Fibroblast of lung (primary cell): Measurements from ENCODE around the gene GRB10. TPM values are rescaled to one million over a fixed set of nuclear protein-coding genes. Genes with fewer than 3 reads are reported as not detected.

Experiments
- DNase-seq, 2 donors: peaks; one replicate each; pipeline versions ENCODE4 v3.0.0 to v3.0.0-alpha.2; 2010; ENCODE audit warnings: low read depth in 2 of 2
- H2AFZ ChIP-seq: 2 replicates; pipeline ENCODE4 v1.5.1; 2012; ENCODE audit warnings: low read length, control low read depth, inconsistent platforms
- H3K27ac ChIP-seq: 2 replicates; pipeline ENCODE4 v1.5.1; 2011; ENCODE audit warnings: low read length, control low read depth; ENCODE audit not compliant: insufficient read depth
- H3K27me3 ChIP-seq: 2 replicates; pipeline ENCODE4 v1.5.1; 2011; ENCODE audit warnings: mild to moderate bottlenecking, low read length; ENCODE audit not compliant: control insufficient read depth, insufficient read depth
- H3K36me3 ChIP-seq: 2 replicates; pipeline ENCODE4 v1.5.1; 2011; ENCODE audit warnings: low read length; ENCODE audit not compliant: control insufficient read depth, insufficient read depth
- H3K4me1 ChIP-seq: 2 replicates; pipeline ENCODE4 v1.5.1; 2011; ENCODE audit warnings: low read length; ENCODE audit not compliant: control insufficient read depth, insufficient read depth; ENCODE audit errors: extremely low read depth
- H3K4me2 ChIP-seq: 2 replicates; pipeline ENCODE4 v1.5.1; 2011; ENCODE audit warnings: low read length, control low read depth; ENCODE audit not compliant: insufficient read depth; ENCODE audit errors: extremely low read depth
- H3K4me3 ChIP-seq, 4 experiments: fragments of 200-600 bp in 1 of 4; sonication (generic) in 1 of 4; replicated peaks in 1 of 4; 2 replicates each; pipeline ENCODE4 v1.5.1; 2011 to 2016; ENCODE audit warnings: low read length in 4 of 4, low read depth in 3 of 4, mild to moderate bottlenecking in 3 of 4, control low read depth in 2 of 4, inconsistent platforms in 1 of 4, mixed read lengths in 1 of 4; ENCODE audit not compliant: insufficient read depth in 1 of 4; ENCODE audit errors: control extremely low read depth in 1 of 4
- H3K79me2 ChIP-seq: 2 replicates; pipeline ENCODE4 v1.5.1; 2012; ENCODE audit warnings: mild to moderate bottlenecking, low read length, inconsistent platforms; ENCODE audit not compliant: control insufficient read depth, insufficient read depth
- H3K9ac ChIP-seq: 2 replicates; pipeline ENCODE4 v1.5.1; 2011; ENCODE audit warnings: mild to moderate bottlenecking, low read length, control low read depth; ENCODE audit not compliant: insufficient read depth
- H3K9me3 ChIP-seq: 2 replicates; pipeline ENCODE4 v1.5.1; 2012; ENCODE audit warnings: low read depth, low read length; ENCODE audit not compliant: control insufficient read depth, insufficient read depth
- H4K20me1 ChIP-seq: 2 replicates; pipeline ENCODE4 v1.5.1; 2011; ENCODE audit warnings: low read length; ENCODE audit not compliant: control insufficient read depth, insufficient read depth; ENCODE audit errors: extremely low read depth
- EZH2 ChIP-seq: IDR thresholded peaks from 2 replicates; pipeline ENCODE4 v1.5.1; 2012; ENCODE audit warnings: low read length, control low read depth, mild to moderate bottlenecking; ENCODE audit errors: missing control alignments
- polyA plus RNA-seq, 2 donors: library from polyadenylated mRNA; depleted of rRNA in 1 of 2; stranded (reverse) in 1 of 2; unstranded in 1 of 2; fragments of >200 nt; gene quantifications; 2 replicates each; pipeline ENCODE4 v1.2.1, GENCODE V29; 2011 to 2012; ENCODE audit warnings: missing spikeins in 1 of 2
- total RNA-seq: library from RNA; depleted of rRNA; stranded (reverse); fragments of >200 nt; gene quantifications from 2 replicates; pipeline ENCODE4 v1.2.1, GENCODE V29; 2014
- TF ChIP-seq, protein P1 (sequence below), 2 donors: IDR thresholded peaks in 1 of 2; conservative IDR thresholded peaks in 1 of 2; 1 replicate in 1 of 2; 2 replicates in 1 of 2; pipeline ENCODE4 v1.5.1; 2011 to 2012; ENCODE audit warnings: low read length in 2 of 2, control low read depth in 1 of 2, inconsistent platforms in 1 of 2, low read depth in 1 of 2, mild to moderate bottlenecking in 1 of 2

GRB10 gene
- total and polyA plus RNA-seq, 2 donors (not counting 1 experiment from before 2014, with no cell fraction given): 11.1 to 64.1 TPM

- H3K4me2 ChIP-seq: no peak overlapping the region
- peak in 1 of 2 donors; percentile 55 for DNase-seq
Observed at GRCh38 chr7:50821457-50822008, 38.8 kb upstream of the GRB10 start.

GRCh38 chr7:50818324-50818723, 35.6 kb upstream of the GRB10 start:
- Histone ChIP-seq H3K9me3 (no peaks in the 10 kb centered on the region), H3K27me3 (no peaks in the 10 kb centered on the region), H3K79me2 (no peaks in the 10 kb centered on the region), H3K27ac (no peak overlapping the region), H4K20me1 (no peaks in the 10 kb centered on the region), H3K36me3 (no peaks in the 10 kb centered on the region), H2AFZ (no peak overlapping the region), H3K4me2 (no peak overlapping the region), H3K4me3 (no peak overlapping the region), H3K9ac (no peak overlapping the region), H3K4me1 (no peaks in the 10 kb centered on the region)
- peak in 1 of 2 donors; percentile 53 for DNase-seq
- TF ChIP-seq EZH2: no peak
- TF ChIP-seq, protein P1, sequence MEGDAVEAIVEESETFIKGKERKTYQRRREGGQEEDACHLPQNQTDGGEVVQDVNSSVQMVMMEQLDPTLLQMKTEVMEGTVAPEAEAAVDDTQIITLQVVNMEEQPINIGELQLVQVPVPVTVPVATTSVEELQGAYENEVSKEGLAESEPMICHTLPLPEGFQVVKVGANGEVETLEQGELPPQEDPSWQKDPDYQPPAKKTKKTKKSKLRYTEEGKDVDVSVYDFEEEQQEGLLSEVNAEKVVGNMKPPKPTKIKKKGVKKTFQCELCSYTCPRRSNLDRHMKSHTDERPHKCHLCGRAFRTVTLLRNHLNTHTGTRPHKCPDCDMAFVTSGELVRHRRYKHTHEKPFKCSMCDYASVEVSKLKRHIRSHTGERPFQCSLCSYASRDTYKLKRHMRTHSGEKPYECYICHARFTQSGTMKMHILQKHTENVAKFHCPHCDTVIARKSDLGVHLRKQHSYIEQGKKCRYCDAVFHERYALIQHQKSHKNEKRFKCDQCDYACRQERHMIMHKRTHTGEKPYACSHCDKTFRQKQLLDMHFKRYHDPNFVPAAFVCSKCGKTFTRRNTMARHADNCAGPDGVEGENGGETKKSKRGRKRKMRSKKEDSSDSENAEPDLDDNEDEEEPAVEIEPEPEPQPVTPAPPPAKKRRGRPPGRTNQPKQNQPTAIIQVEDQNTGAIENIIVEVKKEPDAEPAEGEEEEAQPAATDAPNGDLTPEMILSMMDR (conservative IDR thresholded peaks at IDR 0.05 in 1 of 2, IDR thresholded peaks at IDR 0.05 in 1 of 2; ENCODE audit: low read depth in 1 of 2, low read length in 2 of 2): no peak

More at GRCh38 chr7:50821457-50822008, 38.8 kb upstream of the GRB10 start:
- no peaks in the 10 kb centered on the region for H3K36me3 ChIP-seq
- no peaks in the 10 kb centered on the region for H4K20me1 ChIP-seq
- H3K9ac ChIP-seq: no peak overlapping the region
- no peak overlapping the region for H3K27ac ChIP-seq
- no peaks in the 10 kb centered on the region for H3K9me3 ChIP-seq
- TF ChIP-seq, protein P1 (conservative IDR thresholded peaks at IDR 0.05 in 1 of 2, IDR thresholded peaks at IDR 0.05 in 1 of 2; ENCODE audit: low read depth in 1 of 2, low read length in 2 of 2): no peak
- no peak for TF ChIP-seq EZH2
- H2AFZ ChIP-seq: peak overlapping the region; percentile 49
- H3K4me3 ChIP-seq: no peak overlapping the region
- no peaks in the 10 kb centered on the region for H3K27me3 ChIP-seq
- H3K79me2 ChIP-seq: no peaks in the 10 kb centered on the region
- H3K4me1 ChIP-seq: peaks cover 1% of the 10 kb centered on the region

- Histone ChIP-seq H3K9ac (no peak overlapping the region), H3K9me3 (no peaks in the 10 kb centered on the region), H4K20me1 (no peaks in the 10 kb centered on the region), H3K4me2 (no peak overlapping the region), H3K36me3 (no peaks in the 10 kb centered on the region), H3K79me2 (no peaks in the 10 kb centered on the region), H3K4me1 (no peaks in the 10 kb centered on the region), H3K4me3 (no peak overlapping the region), H3K27ac (no peak overlapping the region), H2AFZ (no peak overlapping the region), H3K27me3 (no peaks in the 10 kb centered on the region)
- TF ChIP-seq, protein P1 (conservative IDR thresholded peaks at IDR 0.05 in 1 of 2, IDR thresholded peaks at IDR 0.05 in 1 of 2; ENCODE audit: low read depth in 1 of 2, low read length in 2 of 2): no peak
- TF ChIP-seq EZH2: no peak
- DNase-seq: no peak
Observed at GRCh38 chr7:50817561-50817960, 34.9 kb upstream of the GRB10 start.
